LNCAP (cell line): ENCODE measurements around the gene SDR42E2.

Source experiments
- CTCF ChIP-seq: fragments of 450-650 bp; IDR thresholded peaks from 2 replicates; pipeline ENCODE4 v1.5.1; 2017; ENCODE audit warnings: mild to moderate bottlenecking

Gene SDR42E2

GRCh38 chr16:22165508-22166285 is 3.4 kb downstream of the SDR42E2 start:
- no peak for TF ChIP-seq CTCF

- no peak for TF ChIP-seq CTCF
These were observed 9.6 kb downstream of the SDR42E2 start for GRCh38 chr16:22171953-22172352.

- TF ChIP-seq CTCF: no peak
These were observed 12.3 kb downstream of the SDR42E2 start for GRCh38 chr16:22174642-22175041.

GRCh38 chr16:22177968-22178930 is 15.9 kb downstream of the SDR42E2 start:
- no peak for TF ChIP-seq CTCF

GRCh38 chr16:22181426-22181825 is 19.1 kb downstream of the SDR42E2 start:
- TF ChIP-seq CTCF: no peak

- no peak for TF ChIP-seq CTCF
These were observed 19.5 kb downstream of the SDR42E2 start for GRCh38 chr16:22181843-22182242.

- TF ChIP-seq CTCF: no peak
These were observed 21.0 kb downstream of the SDR42E2 start for GRCh38 chr16:22183335-22183734.
